GM23248 (cell line): Measurements from ENCODE around the gene BPGM. TPM values are rescaled to one million over a fixed set of nuclear protein-coding genes. Genes with fewer than 3 reads are reported as not detected.
A peak's percentile ranks its signal among the peaks of the same experiment; 100 is the strongest.

Experiments
- DNase-seq: peaks from one replicate; pipeline ENCODE4 v3.0.0-alpha.2; 2015
- H2AFZ ChIP-seq: fragments of 200-600 bp; sonication (generic); 2 replicates; pipeline ENCODE4 v1.6.1; 2016; ENCODE audit warnings: antibody characterized with exemption
- H3F3A ChIP-seq: fragments of 200-600 bp; sonication (generic); 2 replicates; pipeline ENCODE4 v1.6.1; 2016; ENCODE audit warnings: mild to moderate bottlenecking, antibody characterized with exemption, mixed run types; ENCODE audit not compliant: insufficient read depth
- H3K27ac ChIP-seq: fragments of 200-600 bp; sonication (generic); 2 replicates; pipeline ENCODE4 v1.5.1; 2016; ENCODE audit warnings: mild to moderate bottlenecking
- H3K27me3 ChIP-seq: fragments of 200-600 bp; sonication (generic); replicated peaks from 2 replicates; pipeline ENCODE4 v1.6.1; 2016; ENCODE audit warnings: mild to moderate bottlenecking; ENCODE audit not compliant: insufficient read depth
- H3K36me3 ChIP-seq: fragments of 200-600 bp; sonication (generic); 2 replicates; pipeline ENCODE4 v1.6.1; 2016; ENCODE audit warnings: low read depth, mild to moderate bottlenecking
- H3K4me1 ChIP-seq: fragments of 200-600 bp; sonication (generic); 2 replicates; pipeline ENCODE4 v1.6.1; 2016; ENCODE audit warnings: mild to moderate bottlenecking; ENCODE audit not compliant: insufficient read depth
- H3K4me2 ChIP-seq: fragments of 200-600 bp; sonication (generic); one replicate; pipeline ENCODE4 v1.6.1; 2016; ENCODE audit warnings: mild to moderate bottlenecking; ENCODE audit not compliant: unreplicated experiment
- H3K4me3 ChIP-seq: fragments of 200-600 bp; sonication (generic); 2 replicates; pipeline ENCODE4 v1.5.1; 2016; ENCODE audit warnings: mild to moderate bottlenecking
- H3K79me2 ChIP-seq: fragments of 200-600 bp; sonication (generic); 2 replicates; pipeline ENCODE4 v1.6.1; 2016; ENCODE audit warnings: mild to moderate bottlenecking; ENCODE audit not compliant: insufficient read depth
- H3K9ac ChIP-seq: fragments of 200-600 bp; sonication (generic); 2 replicates; pipeline ENCODE4 v1.6.1; 2016; ENCODE audit warnings: mild to moderate bottlenecking
- H3K9me2 ChIP-seq: fragments of 200-600 bp; sonication (generic); 2 replicates; pipeline ENCODE4 v1.6.1; 2016; ENCODE audit warnings: mixed run types, mild to moderate bottlenecking, moderate library complexity; ENCODE audit not compliant: insufficient read depth
- H3K9me3 ChIP-seq: fragments of 200-600 bp; sonication (generic); one replicate; pipeline ENCODE4 v1.6.1; 2017; ENCODE audit warnings: low read depth
- H4K20me1 ChIP-seq: fragments of 200-600 bp; sonication (generic); 2 replicates; pipeline ENCODE4 v1.6.0; 2016; ENCODE audit not compliant: insufficient read depth
- EZH2 ChIP-seq: fragments of 200-600 bp; sonication (generic); IDR thresholded peaks from 2 replicates; pipeline ENCODE4 v1.6.1; 2018; ENCODE audit warnings: antibody characterized with exemption, mild to moderate bottlenecking; ENCODE audit not compliant: insufficient read depth, poor library complexity, severe bottlenecking
- EZH2phosphoT487 ChIP-seq: fragments of 200-600 bp; sonication (generic); IDR thresholded peaks from 2 replicates; pipeline ENCODE4 v1.6.1; 2018; ENCODE audit warnings: antibody characterized with exemption, moderate library complexity, mild to moderate bottlenecking, low read depth; ENCODE audit not compliant: insufficient read depth
- WGBS, 2 experiments: methylation state at CpG; one replicate each; pipeline ENCODE4 v1.1.6; 2015 to 2017; ENCODE audit warnings: low lambda C conversion rate in 2 of 2, low coverage in 1 of 2; ENCODE audit errors: missing lambda C conversion rate in 2 of 2; 5-methylcytosine and 5-hydroxymethylcytosine counted together
- in situ Hi-C: fragments of 300-500 bp; cut with MboI; formaldehyde crosslinking; loops from 2 replicates; pipeline ENCODE4 v1.15.0; 2020
- polyA plus RNA-seq: library from polyadenylated mRNA; unstranded; fragments of >200 nt; fragmentation: Nextera tagmentation; extraction: Ambion mirVana; gene quantifications from 2 replicates; pipeline ENCODE4 v1.2.1, GENCODE V29; 2016
- total RNA-seq: library from RNA; depleted of rRNA; stranded (reverse); fragments of >200 nt; shearing (Covaris generic); gene quantifications from 2 replicates; pipeline ENCODE4 v1.2.3, GENCODE V29; 2014

The BPGM gene
- total and polyA plus RNA-seq, 2 experiments from 2014 or later = 37.4 to 41.3 TPM

- no peak for DNase-seq
- H3F3A ChIP-seq = peaks cover 29% of the 10 kb centered on the region
- no peaks in the 10 kb centered on the region for H3K9me2 ChIP-seq
- H3K4me2 ChIP-seq = no peak overlapping the region
- in situ Hi-C loops = loop anchor here (25.0 kb wide), 1 partner anchor 519 kb away; no protein-coding TSS in a partner anchor
- H3K27me3 ChIP-seq = no peaks in the 10 kb centered on the region
- H4K20me1 ChIP-seq = no peaks in the 10 kb centered on the region
- H3K36me3 ChIP-seq = peaks cover 5% of the 10 kb centered on the region; the same call in 1 of the 2 replicates
- no peak overlapping the region for H3K27ac ChIP-seq
- peaks cover 47% of the 10 kb centered on the region for H3K79me2 ChIP-seq
- TF ChIP-seq EZH2 (no peak), EZH2phosphoT487 (no peak)
- WGBS, 2 experiments = 91 to 95% methylated on average over 1 of the region's 1 CpG
- no peak overlapping the region for H3K9ac ChIP-seq
- no peak overlapping the region for H3K4me3 ChIP-seq
- no peak overlapping the region for H2AFZ ChIP-seq
- H3K4me1 ChIP-seq = peaks cover 17% of the 10 kb centered on the region
- no peaks in the 10 kb centered on the region for H3K9me3 ChIP-seq
Measured at GRCh38 chr7:134667899-134668298, 21.2 kb downstream of the BPGM start.

- Histone ChIP-seq H3K27me3 (no peaks in the 10 kb centered on the region), H3K4me2 (peak overlapping the region; percentile 75), H3K79me2 (peaks cover 35% of the 10 kb centered on the region), H4K20me1 (no peaks in the 10 kb centered on the region), H2AFZ (no peak overlapping the region), H3K9me3 (no peaks in the 10 kb centered on the region), H3K27ac (peak overlapping the region; percentile 37), H3K9ac (peak overlapping the region; percentile 37), H3F3A (peaks cover 29% of the 10 kb centered on the region), H3K4me1 (peaks cover 16% of the 10 kb centered on the region), H3K9me2 (no peaks in the 10 kb centered on the region), H3K36me3 (peaks cover 5% of the 10 kb centered on the region; the same call in 1 of the 2 replicates), H3K4me3 (peak overlapping the region; percentile 44; the same call in 1 of the 2 replicates)
- TF ChIP-seq EZH2phosphoT487 (no peak), EZH2 (no peak)
- in situ Hi-C loops = loop anchor here (25.0 kb wide), 1 partner anchor 518 kb away; no protein-coding TSS in a partner anchor
- 95 to 96% methylated on average over 4 of the region's 4 CpGs for WGBS, 2 experiments
- no peak for DNase-seq
Measured at GRCh38 chr7:134669388-134669787, 22.7 kb downstream of the BPGM start.

- in situ Hi-C loops = loop anchor here (25.0 kb wide), 1 partner anchor 517 kb away; no protein-coding TSS in a partner anchor
- Histone ChIP-seq H3K9ac (peak overlapping the region; percentile 37), H3K36me3 (peaks cover 5% of the 10 kb centered on the region; the same call in 1 of the 2 replicates), H4K20me1 (no peaks in the 10 kb centered on the region), H3F3A (peaks cover 29% of the 10 kb centered on the region), H3K9me3 (no peaks in the 10 kb centered on the region), H3K4me3 (peak overlapping the region; percentile 44), H3K4me2 (peak overlapping the region; percentile 75), H3K27ac (peak overlapping the region; percentile 37), H2AFZ (no peak overlapping the region), H3K9me2 (no peaks in the 10 kb centered on the region), H3K4me1 (peaks cover 16% of the 10 kb centered on the region), H3K79me2 (peaks cover 30% of the 10 kb centered on the region), H3K27me3 (no peaks in the 10 kb centered on the region)
- 10% methylated on average over 8 of the region's 8 CpGs for WGBS, 2 experiments
- DNase-seq = peak; percentile 85
- no peak for TF ChIP-seq EZH2phosphoT487
- no peak for TF ChIP-seq EZH2
Measured at GRCh38 chr7:134669845-134670373, 23.3 kb downstream of the BPGM start.

DNA sequence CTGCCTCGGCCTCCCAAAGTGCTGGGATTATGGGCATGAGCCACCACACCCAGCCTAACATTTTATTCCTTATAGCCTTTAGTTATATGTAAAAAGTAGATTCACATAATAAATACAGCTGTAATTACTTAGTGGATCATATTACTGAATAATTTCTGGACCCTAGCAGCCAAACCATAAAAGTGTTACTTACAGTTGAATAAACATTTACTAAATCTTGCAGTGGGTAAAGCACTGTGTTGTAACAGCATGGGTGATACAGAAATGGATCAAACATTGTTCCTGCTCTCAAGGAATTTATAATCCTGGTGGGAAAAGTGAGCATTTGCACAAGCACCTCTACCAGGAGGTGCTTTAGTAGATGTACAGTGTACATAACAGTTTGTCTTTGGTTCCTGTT is 25.0 kb downstream of the BPGM start:
- WGBS, 2 experiments = 97 to 100% methylated on average over 1 of the region's 1 CpG
- Histone ChIP-seq H3K27me3 (no peaks in the 10 kb centered on the region), H3F3A (peaks cover 29% of the 10 kb centered on the region), H2AFZ (no peak overlapping the region), H3K4me2 (no peak overlapping the region), H4K20me1 (no peaks in the 10 kb centered on the region), H3K36me3 (peaks cover 5% of the 10 kb centered on the region; the same call in 1 of the 2 replicates), H3K79me2 (peaks cover 33% of the 10 kb centered on the region), H3K9ac (no peak overlapping the region), H3K9me2 (no peaks in the 10 kb centered on the region), H3K9me3 (no peaks in the 10 kb centered on the region), H3K4me1 (peaks cover 16% of the 10 kb centered on the region), H3K27ac (no peak overlapping the region), H3K4me3 (no peak overlapping the region)
- no peak for DNase-seq
- TF ChIP-seq EZH2 (no peak), EZH2phosphoT487 (no peak)
- in situ Hi-C loops = loop anchor here (25.0 kb wide), 1 partner anchor 516 kb away; no protein-coding TSS in a partner anchor
